Measurements from ENCODE around the gene PIP5K1B.
A peak's percentile ranks its signal among the peaks of the same experiment; 100 is the strongest.
"Not testable (repeated sequence)": the region's sequence is repeated elsewhere in the genome, so short reads cannot be mapped to it uniquely, and the experiment has no call there.

Gene PIP5K1B, protein sequence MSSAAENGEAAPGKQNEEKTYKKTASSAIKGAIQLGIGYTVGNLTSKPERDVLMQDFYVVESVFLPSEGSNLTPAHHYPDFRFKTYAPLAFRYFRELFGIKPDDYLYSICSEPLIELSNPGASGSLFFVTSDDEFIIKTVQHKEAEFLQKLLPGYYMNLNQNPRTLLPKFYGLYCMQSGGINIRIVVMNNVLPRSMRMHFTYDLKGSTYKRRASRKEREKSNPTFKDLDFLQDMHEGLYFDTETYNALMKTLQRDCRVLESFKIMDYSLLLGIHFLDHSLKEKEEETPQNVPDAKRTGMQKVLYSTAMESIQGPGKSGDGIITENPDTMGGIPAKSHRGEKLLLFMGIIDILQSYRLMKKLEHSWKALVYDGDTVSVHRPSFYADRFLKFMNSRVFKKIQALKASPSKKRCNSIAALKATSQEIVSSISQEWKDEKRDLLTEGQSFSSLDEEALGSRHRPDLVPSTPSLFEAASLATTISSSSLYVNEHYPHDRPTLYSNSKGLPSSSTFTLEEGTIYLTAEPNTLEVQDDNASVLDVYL

DNA sequence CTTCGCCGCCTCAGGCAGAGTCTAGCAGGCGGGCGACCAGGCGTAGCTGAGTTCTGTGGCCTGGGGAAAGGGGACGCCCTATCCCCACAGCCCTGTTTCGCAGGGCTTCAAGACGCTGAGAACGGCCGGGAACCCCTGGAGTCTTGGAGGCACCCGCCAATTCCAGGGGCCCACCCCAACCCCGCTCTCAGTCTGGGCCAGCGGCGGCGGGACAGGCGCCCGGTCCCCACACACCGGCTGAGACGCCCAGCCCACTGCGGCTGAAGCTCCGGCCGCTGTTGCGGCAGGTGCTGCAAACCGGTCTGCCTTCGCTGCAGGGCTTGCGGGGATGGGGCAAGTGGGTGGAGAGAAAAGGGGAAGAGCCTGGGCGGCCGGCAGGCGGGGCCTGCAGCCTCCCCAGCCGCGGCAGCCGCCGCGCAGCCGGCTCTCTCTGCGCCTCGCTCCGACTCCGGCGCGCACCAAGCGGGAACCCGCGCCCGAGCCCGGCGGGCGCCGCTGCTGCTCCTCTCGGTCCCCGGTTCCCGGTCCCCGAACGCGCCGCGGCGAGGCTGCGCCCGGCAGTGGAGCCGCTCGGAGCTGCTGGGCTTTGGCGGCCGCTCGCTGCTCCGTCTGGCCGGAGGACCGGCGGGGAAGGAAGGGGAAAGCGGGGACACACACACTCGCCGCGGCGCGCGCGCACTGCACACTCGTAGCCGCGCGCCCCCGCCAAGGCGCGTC, at the start of gene PIP5K1B:
Gene PIP5K1B (plus strand): TSS at position 427 of the 717 bp plus-strand sequence. CDS start 117,375 bp downstream, outside the sequence.
- DNase-seq (ENCODE audit: low spot score): peak; percentile 79

DNA sequence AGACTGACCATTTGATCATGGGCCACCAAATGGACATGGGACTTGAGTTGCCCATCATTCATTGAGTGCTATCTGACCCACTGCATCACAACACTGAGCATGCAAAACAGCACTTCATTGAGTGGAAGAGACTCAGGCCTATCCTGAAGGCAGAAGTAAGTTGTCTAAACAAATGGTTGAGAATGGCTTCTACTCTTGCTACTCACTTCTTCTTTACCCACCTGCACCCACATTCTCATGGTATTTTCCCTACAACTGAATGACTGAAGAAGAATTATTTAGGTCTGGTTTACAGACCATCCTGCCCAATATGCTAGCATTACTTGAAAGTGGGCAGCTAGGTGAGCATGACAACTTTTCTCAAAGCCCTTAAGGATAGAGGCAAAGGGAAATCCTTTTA, 41.0 kb upstream of the PIP5K1B start:
- DNase-seq (ENCODE audit: low spot score): no peak

DNA sequence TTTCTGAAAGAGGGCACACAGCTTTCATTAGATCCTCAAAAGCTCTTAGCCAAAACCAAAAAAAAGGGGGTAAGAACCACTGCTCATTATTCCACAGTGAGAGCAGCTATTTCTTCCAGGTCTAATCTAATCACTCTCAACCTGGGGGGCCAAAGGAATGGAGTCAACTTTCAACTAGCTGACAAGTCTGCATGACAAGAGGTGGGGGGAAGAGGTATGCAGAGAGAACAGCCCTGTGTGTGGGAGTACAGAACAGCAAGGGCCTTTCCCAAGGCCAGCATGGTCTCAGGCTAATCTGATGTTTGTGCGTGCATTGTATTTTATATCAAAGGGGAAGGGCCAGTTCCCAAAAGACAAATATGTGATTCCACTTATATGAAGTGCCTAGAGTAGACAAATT, 36.9 kb upstream of the PIP5K1B start:
- no peak for DNase-seq (ENCODE audit: low spot score)

- no peak for DNase-seq (ENCODE audit: low spot score)
Measured at GRCh38 chr9:68669218-68669617, 35.8 kb upstream of the PIP5K1B start.

GRCh38 chr9:68672215-68672614, 32.8 kb upstream of the PIP5K1B start:
- no peak for DNase-seq (ENCODE audit: low spot score)

DNA sequence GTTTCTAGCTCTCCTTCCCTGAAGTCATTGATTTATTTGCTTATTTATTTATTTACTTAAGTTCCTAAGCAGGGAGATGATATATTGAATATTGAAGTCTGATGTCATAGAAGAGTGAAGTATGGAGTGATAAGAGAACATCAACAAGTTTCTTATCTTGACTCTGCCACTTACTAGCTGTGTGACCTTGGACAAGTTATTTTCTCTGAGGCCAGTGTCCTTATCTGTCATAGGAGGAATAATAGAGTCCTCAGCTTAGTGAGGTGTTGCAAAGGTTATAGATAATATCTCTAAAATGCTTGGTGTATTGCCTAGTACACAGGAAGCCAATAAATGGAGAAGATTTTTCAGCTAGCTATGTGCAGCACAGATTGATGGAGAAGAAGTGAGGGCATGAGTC, 32.4 kb upstream of the PIP5K1B start:
- no peak for DNase-seq (ENCODE audit: low spot score)

DNA sequence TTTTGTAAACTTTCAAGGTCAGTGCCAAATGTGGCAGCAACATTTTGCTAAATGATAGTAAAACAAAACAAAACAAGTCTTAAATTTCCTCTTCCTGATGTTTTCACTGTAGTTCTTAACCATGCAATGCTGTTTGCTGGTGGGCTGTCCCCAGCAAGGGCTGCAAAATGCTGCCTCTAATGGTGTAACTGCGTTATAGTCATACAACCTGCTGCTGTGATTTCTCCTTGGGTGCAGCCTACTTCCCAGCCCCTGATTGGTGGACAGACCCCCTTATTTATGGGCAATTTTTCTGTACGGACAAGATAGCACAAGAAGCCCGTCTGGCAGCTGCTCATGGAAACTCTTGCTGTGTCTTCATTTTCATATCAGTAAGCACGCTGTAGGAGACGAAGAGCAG, 26.6 kb upstream of the PIP5K1B start:
- DNase-seq (ENCODE audit: low spot score): no peak

DNA sequence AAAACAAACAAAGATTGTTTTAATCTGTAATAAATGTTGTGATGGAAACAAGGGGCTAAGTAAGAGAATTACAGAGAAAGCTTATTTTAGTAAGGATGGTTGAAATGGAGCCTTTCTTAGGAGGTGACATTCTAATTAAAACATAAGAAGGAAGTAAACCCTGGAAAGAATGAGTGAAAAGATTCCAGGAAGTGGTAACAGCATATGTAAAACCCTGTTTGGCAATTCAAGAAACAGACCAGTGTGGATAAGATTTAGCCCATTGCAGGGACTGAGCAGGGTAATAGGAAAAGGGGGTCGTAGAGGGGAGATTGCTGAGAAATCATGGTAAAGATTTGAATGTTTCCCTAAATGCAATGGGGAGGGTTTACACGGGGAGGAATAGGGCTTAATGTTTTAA, 21.6 kb upstream of the PIP5K1B start:
- DNase-seq (ENCODE audit: low spot score): no peak

- DNase-seq (ENCODE audit: low spot score): no peak
Measured at GRCh38 chr9:68685213-68685612, 19.8 kb upstream of the PIP5K1B start.

DNA sequence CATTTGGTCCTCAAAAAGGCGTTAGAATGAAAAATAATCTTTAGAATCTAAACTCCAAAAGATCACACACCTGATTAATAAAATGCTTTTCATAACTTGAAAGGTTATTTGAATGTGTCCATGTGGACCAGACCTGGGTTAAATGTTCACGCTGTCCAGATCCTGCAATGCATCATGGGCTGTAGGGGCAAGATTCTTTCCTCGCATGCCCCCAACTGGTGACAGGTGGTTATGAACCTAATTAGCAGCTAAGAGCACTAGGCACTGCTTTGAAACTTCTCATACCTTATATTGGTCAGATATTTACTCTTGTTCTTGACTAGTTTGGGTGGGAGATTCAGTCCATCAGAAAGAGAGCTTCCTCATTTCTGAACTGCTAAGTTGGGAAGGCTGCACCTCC, 19.3 kb upstream of the PIP5K1B start:
- DNase-seq (ENCODE audit: low spot score): peak; percentile 74

DNA sequence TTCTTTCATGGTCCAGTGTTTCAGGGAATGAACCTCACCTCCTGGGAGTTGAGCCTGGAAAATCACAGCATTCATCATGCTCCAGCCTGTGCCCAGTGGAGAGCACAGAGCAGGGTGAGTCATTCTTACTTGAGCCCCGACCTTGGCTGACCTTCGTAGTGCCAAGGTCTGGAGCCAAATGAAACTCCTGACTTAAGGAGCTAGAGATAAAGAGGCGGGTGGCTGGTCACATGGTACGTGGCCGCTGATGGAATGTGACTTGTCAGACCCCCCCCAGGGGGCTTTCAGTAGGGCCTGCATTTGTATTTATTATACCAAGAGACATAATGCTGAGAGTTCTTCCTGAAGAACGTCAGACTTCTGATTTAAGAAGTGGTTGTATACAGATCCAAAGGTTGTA, 15.0 kb upstream of the PIP5K1B start:
- no peak for DNase-seq (ENCODE audit: low spot score)

DNA sequence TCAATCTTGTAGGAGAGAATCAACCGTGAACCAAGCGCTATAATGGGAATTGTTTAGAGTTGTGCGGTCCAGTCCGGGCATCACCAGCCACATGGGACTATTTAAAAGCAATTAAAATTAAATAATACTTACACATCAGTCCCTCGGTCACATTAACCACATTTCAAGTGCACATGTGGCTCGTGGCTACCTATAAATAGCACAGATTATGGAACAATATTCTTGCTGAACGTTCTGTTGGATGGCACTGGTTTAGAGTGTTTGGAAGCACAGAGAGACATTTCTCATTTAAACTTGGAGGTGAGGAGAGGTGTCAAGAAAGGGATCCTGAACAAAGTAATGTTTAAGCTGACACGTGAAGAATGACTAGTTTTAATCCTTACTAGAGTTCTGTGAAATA, 12.5 kb upstream of the PIP5K1B start:
- no peak for DNase-seq (ENCODE audit: low spot score)

DNA sequence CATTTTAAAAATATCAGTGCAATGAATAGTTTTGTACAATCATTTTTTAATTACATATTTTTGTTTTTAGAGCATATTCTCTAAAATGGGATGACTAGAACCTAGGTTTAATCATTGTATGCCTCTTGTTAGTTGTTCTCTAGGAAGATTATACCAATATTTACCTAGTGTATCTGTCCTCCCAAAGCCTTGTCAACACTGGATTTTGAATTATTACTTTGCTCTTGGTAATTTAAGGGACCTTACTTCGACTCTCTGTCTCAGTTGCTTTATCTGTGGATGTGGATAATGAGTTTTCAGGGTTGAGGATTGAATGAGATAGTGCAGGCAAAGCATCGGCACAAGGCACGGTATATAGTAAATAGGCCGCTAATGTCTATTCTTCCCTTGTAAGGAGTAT, 10.9 kb upstream of the PIP5K1B start:
- DNase-seq (ENCODE audit: low spot score): no peak

- DNase-seq (ENCODE audit: low spot score): no peak
Measured at GRCh38 chr9:68697851-68698250, 7.2 kb upstream of the PIP5K1B start.

- DNase-seq (ENCODE audit: low spot score): peak; percentile 57
Measured at GRCh38 chr9:68698943-68699509, 6.0 kb upstream of the PIP5K1B start.

DNA sequence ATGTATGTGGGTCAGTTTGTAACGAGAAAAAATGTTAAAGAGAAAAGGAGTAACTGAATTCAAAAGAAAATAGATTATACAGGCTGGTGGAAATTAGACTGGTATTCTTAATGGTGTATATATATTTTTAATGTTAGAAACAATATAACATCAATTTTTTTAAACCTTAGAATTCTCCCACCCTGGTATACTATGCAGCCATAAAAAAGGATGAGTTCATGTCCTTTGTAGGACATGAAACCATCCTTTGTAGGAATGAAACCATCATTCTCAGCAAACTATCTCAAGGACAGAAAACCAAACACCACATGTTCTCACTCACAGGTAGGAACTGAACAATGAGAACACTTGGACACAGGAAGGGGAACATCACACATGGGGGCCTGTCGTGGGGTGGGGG, 5.4 kb upstream of the PIP5K1B start:
- not testable (repeated sequence) for DNase-seq (ENCODE audit: low spot score)

DNA sequence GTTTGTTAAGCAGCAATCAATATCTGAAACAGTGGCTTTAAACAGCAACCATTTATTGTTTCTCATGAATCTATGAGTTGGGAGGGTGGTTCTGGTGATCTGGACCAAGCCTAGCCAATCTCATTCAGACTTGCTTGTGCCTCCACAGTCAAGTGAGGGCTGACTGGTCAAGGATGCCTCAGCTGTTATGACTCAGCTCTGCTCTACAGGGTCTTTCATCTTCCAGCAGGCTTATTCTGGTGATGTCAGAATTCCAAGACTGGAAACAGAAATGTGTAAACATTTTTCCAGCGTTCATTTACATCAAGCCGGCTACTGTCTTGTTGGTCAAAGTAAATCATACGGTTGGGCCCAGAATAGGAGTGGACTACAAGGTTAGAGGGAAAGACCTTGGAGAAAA, 2.5 kb upstream of the PIP5K1B start:
- DNase-seq (ENCODE audit: low spot score): no peak

DNA sequence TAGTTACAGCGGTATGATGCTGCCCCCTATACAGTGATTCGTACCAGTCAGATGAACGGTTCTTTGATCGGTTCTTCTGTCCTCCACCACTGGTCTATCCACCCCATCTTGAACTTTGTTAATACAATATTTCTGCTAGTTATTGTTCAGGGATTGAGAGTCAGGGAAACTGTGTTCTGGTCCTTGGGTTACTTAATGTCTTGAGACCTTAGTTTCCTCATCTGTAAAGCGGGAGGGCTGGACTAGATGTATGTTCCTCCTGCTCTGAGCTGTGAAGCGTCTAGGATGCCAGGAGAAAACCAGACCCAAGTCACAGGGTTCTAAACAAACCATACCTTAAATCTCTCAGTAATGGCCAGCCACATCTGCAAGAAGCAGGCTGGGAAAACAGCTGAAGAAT, 1.4 kb upstream of the PIP5K1B start:
- no peak for DNase-seq (ENCODE audit: low spot score)

DNA sequence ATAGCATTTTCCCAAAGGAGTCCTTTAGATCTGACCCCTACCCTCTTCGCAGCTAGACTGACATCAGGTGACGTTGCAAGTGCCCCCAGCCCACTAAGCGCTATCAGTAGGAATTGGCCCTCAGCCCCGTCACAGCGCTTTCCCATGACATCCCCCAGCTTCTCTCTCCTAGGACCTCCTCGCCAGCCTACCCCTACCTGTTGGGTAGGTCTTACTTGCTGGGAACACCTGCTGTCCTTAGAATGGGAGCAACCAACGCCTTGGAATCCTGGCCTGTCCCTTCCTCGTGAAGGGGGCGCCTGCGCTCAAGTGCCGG, 584 bp upstream of the PIP5K1B start:
- no peak for DNase-seq (ENCODE audit: low spot score)

DNA sequence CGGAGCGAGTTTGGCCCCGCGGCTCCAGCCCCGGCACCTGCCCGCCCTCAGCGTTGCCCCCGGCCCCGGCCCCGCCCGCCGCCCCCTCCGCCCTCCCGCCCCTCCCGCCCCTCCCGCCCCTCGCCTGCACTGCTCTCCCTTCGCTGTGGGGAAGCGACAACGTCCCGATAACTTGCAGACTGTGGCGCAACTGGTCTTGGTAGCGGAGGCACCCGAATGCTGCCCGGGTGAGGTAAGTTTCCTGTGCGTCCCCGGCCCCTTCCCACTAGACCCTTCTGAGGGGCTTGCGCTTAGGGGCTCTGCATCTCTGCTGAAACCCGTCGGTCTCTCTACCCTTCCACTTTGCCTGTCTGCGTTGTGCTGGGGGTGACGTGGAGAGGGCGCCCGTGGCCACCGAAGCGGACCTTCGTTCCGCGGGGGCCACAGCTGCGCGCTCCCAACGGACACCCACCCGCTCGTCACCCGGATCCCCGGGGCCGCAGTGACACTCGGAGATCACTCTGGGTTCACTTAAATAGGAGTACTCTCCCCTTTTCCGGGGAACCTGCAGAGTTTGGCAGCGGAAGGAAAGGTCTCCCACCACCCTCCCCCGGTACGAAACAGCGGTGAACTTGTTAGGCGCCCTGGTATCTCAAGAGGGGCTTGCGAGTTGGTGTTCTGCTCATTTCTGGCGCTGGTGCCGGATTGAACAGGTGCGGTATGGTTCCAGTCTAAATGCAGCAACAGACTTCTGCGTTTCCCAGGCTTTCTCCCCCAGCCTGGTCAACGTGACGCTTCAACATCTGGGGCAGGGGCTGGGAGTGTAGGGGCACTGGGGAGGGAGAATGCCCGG, 707 bp downstream of the PIP5K1B start:
- DNase-seq (ENCODE audit: low spot score): peak; percentile 68

GRCh38 chr9:68706363-68707201, 1.5 kb downstream of the PIP5K1B start:
- peak; percentile 67 for DNase-seq (ENCODE audit: low spot score)
